ENCODE measurements around the gene PALM.
"Not testable (repeated sequence)": the region's sequence is repeated elsewhere in the genome, so short reads cannot be mapped to it uniquely, and the experiment has no call there.

PALM gene

DNA sequence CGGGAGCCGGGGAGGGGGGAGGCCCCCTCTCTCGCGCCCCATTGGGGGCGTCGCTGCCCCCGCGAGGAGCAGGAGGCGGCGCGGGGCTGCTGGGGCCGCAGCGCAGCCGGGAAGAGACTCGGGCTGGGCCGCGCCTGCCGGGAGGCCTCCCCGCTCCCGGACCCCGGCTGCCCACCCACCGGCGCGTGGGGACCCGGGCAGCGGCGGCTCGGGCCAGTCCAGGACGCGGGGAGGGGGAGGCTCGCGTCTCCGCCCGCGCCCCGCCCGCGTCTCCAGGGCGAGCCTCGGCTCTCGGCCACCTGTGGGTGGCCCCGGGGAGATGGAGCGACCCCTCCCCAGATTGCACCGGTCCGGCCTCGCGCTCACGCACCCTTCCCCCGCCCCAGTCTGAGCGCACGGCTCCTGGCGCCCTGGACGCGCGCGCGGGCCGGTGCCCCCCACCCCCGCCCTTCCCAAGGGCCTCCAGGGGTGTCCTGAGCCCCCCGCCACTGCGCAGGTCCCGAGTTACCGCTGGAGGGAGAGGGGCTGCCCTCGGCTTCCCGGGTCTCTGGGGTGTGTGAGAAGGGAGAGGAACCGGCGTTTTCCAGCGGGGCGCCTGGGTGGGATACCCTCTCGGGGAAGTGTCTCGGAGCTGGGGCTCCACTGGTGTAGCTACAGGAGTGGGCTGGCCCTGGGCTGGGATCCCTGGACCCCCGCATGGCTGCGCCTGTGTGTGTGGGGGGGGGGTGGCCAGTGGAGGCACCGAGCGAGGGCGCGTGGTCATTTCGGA, 645 bp downstream of the PALM start:
- DNase-seq: no peak

DNA sequence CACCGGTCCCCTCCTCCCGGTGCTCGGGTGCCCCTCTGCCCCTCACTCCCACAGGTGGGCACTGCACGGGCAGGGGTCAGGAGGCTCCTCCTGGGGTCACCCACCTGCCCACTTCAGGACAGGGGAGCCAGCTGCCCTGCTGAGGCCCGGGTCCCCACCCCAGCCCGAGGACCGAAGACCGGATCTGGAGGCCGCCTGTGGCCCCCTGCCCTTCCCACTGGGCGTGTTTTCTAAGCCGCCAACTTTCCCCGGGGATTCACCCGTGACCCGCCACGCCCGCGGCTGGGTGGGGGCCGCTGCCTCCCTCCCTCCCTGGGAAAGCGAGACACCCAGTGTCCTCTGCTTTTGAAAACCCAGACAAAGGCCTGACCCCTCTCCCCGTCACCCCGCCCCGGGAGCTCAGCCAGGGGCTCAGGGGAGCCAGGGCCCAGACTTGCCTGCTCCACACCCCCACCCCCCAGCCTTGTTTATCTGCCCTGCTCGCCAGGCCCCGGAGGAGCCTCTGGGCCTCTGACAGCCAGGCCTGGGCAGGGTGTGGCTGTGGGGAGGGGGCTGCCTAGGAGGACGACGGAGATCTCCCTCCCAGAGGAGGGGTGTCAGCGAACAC, 1.3 kb downstream of the PALM start:
- no peak for DNase-seq

DNA sequence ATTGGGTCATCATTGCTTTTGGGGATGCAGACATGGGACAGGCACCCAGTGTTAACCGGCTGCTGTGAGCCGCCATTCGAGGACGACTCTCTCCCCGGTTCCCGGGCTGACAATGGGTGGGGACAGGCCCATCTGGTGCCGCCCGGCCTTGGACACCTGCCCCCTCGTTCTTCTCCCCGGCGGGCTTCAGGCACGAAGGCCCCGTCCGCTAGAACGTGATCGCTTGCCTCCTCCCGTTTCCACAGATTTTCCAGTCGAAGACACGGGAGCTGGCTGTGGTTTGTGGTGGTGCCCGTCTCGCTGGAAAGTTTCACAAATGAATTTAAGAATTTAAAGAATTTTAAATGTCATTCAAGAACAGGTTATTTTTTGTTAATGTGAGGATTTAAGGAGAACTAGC, 2.0 kb downstream of the PALM start:
- no peak for DNase-seq

DNA sequence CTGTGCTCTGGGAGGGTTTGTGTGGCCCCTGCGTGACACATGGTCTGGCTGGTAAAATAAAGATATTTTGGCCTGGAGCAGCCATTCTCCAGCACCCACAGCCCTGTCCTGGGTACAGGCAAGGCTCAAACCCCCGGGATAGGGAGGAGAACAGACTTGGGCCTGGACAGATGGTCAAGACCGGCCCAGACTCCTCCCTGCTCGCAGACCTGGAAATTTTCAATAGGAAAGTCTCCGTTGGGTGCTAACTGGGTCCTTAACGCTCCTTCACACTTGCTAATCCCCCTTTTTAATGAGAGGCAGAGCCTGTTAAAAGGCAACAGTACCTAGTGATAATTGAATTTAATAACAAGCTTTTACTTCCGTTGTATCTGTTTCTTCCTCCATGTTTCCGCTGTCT, 2.5 kb downstream of the PALM start:
- DNase-seq: no peak

DNA sequence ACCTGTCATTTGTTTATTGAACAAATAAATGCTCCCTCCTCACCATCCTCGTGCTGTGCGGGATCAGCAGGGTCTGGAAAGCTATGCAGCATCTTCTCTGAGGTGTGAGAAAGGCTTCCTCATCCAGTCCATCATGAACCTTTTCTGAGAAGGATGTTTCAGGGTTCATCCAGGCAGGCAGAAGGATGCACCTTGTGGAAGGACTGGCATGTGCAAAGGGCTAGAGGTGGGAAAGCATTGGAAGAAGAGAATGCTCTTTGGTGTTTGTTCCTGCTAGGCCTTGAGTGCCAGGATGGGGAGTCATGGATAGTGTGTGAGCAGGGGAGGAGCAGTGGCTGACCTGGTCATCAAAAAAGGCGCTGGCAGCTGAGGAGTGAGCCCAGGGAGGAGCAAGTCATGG, 6.6 kb downstream of the PALM start:
- no peak for DNase-seq

GRCh38 chr19:718251-718951, 9.7 kb downstream of the PALM start:
- no peak for DNase-seq

- no peak for DNase-seq
Measured at GRCh38 chr19:718991-719512, 10.3 kb downstream of the PALM start.

DNA sequence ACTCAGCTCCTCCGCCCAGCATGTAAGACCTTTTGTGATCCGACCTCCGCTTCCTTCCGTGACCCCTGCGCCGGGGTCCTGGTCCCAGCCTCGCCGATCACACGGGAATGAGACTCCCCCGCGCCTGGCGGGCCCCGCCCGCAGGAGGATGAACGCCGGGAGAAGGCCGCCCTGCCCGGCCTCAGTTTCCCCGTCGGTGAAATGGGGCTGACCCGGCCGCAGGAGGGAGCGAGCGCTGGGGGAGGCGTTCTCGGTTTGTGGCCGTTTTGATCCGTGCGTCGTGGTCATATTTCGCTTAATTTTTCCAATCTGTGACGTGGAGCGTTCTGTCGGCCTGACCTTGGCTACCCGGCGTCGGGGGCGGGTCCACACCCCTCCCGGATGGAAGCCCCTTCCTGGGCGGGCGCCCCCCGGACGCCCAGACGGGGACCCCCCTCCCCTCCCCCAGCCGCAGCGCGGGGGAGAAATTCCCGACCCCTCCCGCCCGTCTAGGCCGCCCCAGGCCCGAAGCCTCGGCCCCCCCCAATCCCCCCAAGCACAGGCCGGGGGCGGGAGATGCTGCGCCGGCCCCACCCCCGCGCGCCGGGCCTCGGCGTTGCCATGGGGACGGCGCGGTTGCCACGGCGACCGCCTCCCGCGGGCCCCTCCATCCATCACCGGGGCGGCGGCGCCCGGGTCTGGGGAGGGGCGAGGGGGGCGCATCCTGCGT, 11.1 kb downstream of the PALM start:
- DNase-seq: no peak

DNA sequence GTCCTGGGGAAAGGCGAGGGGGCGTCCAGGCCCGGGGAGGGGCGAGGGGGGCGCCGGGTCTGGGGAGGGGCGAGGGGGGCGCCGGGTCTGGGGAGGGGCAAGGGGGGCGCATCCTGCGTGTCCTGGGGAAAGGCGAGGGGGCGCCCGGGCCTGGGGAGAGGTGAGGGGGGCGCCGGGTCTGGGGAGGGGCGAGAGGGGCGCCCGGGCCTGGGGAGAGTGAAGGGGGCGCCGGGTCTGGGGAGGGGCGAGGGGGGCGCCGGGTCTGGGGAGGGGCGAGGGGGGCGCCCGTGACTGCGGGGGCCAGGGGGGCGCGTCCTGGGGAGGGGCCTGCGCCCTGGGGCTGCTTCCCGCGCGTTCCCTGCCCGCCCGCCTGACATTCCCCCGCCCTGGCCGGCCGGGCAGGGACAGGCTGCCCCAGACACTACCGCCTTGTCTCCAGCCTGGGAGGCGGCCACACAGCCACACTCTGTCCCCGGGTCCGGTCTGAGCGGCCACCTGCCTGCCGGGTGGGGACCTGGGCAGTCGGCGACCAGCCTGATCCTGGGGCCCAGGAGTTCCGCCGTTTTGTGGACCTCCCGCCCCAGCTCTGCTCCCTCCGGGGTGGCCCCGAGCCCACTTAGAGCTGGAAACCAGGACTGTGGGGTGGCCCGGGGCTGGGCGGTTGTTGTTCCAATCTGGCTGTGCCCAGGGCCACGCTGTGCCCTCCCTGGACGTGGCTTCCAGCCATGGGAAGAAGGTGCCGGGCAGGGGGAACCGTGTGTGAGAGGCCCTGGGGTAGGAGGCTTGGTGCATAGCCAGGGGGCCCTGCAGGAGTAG, 11.8 kb downstream of the PALM start:
- DNase-seq: no peak

DNA sequence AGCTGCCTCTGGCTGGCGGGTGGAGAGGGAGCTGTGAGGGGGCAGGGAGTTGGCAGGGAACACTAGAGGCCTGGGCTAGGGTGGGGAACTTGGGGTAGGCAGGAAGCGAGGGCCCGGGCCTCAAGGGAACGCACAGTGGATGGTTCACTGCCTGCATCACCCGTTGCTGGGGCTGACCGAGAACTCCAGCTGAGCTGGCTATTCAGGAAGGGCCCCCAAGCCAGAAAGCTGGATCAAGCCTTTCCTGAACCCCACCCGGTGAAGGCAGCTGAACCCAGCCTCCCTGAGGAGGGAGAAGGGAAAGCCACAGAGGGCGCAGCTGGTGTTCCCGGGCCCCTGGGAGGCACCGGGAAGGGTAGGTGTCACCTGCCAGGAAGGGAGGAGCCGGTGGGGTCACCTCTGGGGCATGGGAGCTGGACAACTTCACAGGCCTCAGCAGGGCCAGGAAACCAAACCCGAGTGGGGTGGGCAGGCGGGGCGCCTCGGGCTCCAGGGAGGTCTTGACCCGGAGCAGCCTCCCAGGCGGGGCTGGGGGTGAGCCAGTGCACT, 13.9 kb downstream of the PALM start:
- no peak for DNase-seq

DNA sequence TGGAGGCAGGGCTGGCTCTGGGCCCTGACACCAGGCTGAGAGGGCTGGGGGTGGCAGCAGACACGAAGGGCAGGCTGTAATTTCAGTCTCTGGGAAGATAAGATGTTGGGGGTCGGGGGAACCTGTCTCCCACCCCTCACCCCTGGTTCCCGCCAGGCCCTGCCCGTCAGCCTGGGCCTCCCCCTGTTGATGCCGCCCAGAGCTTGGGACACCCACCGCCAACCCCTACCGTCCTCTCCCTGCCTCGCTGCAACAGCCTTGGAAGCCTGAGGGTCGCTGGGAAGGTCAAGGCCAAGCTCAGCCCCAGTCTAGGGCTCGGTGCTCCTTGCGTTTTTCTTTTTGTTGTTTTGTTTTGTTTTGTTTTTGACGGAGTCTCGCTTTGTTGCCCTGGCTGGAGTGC, 14.5 kb downstream of the PALM start:
- DNase-seq: no peak

GRCh38 chr19:723714-724113, 15.0 kb downstream of the PALM start:
- DNase-seq: no peak

GRCh38 chr19:725461-726089, 16.8 kb downstream of the PALM start:
- DNase-seq: no peak

- DNase-seq: no peak
Measured at GRCh38 chr19:726993-727956, 18.5 kb downstream of the PALM start.

- no peak for DNase-seq
Measured at GRCh38 chr19:728011-728410, 19.3 kb downstream of the PALM start.

DNA sequence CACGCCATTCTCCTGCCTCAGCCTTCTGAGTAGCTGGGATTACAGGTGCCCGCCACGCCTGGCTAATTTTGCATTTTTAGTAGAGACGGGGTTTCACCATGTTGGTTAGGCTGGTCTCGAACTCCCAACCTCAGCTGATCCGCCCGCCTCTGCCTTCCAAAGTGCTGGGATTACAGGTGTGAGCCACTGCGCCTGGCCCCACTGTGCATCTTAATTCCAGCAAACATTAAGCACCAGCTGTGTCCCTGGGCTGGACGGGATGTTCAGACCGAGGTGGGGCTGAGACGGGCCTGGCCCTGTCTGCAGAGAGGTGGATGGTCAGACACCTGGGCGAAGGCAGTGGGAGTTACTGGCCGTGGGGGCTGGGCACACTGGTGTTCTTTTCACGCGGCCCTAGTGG, 20.8 kb downstream of the PALM start:
- not testable (repeated sequence) for DNase-seq

- no peak for DNase-seq
Measured at GRCh38 chr19:729965-730668, 21.4 kb downstream of the PALM start.

DNA sequence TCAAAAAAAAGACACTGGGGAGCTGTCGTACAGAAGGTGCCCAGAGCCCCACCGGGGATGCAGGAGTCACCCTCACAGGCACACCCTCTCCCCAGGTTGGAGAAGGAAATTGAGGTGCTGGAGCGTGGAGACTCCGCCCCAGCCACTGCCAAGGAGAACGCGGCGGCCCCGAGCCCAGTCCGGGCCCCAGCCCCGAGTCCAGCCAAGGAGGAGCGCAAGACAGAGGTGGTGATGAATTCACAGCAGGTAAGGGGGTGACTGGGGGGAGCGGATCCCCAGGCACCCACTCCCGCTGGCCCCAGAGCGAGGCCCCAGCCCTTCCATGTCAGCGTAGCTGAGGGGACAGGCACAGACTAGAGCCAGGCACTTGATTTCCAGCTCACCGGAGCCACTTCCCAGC, 22.3 kb downstream of the PALM start:
- DNase-seq: no peak

DNA sequence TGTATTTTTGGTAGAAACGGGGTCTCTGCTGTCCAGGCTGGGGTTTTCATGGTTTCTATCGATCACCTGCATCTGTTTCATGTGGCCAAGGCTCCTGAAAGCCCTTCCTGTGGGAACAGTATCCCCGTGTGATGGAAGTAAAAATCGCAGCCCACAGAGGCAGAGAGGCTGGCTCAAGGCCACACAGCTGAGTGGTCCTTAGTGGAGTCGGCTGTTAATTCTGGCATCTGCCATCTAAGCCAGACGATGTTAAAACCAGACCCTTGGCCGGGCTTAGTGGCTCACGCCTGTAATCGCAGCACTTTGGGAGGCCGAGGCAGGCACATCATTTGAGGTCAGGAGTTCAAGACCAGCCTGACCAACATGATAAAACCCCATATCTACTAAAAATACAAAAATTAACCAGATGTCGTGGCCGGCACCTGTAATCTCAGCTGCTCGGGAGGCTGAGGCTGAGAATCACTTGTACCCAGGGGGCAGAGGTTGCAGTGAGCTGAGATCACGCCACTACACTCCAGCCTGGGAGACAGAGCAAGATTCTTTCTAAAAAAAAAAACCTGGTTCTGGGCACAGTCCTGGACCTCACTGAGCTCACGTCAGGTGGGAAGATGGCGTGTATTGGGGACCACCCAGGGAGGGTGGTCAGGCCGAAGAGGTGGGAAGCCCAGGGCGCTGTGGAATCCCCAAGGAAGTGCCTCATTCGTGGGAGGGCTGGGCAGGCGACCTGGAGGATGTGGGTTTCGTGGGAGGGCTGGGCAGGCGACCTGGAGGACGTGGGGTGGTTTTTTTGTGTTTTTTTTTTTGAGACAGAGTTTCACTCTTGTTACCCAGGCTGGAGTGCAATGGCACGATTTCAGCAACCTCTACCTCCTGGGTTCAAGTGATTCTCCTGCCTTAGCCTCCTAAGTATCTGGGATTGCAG, 23.7 kb downstream of the PALM start:
- DNase-seq: no peak
